ENCODE data around the gene C5orf46. TPM values are rescaled to one million over a fixed set of nuclear protein-coding genes. Genes with fewer than 3 reads are reported as not detected.

C5orf46 gene
- total and polyA plus RNA-seq, 4 donors: not detected

DNA sequence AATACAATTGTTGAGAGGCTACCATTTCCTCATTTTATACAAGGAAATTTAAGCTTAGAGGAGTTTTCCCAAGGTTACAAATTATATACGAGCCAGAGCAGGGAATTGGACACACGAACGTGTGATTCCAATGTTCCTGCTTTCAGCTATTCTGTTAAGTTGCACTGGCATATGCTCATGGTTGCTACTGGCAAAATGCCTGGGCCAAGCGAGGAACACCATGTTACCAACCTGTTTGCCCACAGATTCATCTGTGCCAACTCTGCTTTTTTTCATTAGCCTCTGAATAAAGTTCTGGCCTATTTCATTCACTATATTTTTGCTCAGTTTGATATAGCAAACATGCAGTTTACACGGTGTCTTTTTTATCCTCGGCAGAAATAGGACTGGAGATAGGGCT is 5.1 kb upstream of the C5orf46 start:
- ATAC-seq (ENCODE audit: insufficient read depth, low FRiP score) (no peak), DNase-seq (no peak)
- H3K36me3 ChIP-seq (ENCODE audit: control insufficient read depth in 4 of 4, insufficient read depth in 4 of 4, low read length in 4 of 4): no peaks in the 10 kb centered on the region
- no peaks in the 10 kb centered on the region for H3K27me3 ChIP-seq (ENCODE audit: control insufficient read depth in 3 of 3, insufficient read depth in 3 of 3, low read length in 2 of 3)
- WGBS, 2 donors: 73 to 74% methylated on average over 6 of the region's 6 CpGs
- H3K4me3 ChIP-seq: no peak overlapping the region
- peak overlapping the region in 1 of 2 donors; percentile 53 for H3K27ac ChIP-seq (ENCODE audit: low read depth in 1 of 2, low read length in 1 of 2)
- TF ChIP-seq, protein P1, sequence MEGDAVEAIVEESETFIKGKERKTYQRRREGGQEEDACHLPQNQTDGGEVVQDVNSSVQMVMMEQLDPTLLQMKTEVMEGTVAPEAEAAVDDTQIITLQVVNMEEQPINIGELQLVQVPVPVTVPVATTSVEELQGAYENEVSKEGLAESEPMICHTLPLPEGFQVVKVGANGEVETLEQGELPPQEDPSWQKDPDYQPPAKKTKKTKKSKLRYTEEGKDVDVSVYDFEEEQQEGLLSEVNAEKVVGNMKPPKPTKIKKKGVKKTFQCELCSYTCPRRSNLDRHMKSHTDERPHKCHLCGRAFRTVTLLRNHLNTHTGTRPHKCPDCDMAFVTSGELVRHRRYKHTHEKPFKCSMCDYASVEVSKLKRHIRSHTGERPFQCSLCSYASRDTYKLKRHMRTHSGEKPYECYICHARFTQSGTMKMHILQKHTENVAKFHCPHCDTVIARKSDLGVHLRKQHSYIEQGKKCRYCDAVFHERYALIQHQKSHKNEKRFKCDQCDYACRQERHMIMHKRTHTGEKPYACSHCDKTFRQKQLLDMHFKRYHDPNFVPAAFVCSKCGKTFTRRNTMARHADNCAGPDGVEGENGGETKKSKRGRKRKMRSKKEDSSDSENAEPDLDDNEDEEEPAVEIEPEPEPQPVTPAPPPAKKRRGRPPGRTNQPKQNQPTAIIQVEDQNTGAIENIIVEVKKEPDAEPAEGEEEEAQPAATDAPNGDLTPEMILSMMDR (IDR thresholded peaks at IDR 0.05; ENCODE audit: control extremely low read depth, extremely low read depth): no peak
- peaks cover 0 to 8% (median 0%) of the 10 kb centered on the region in 5 donors for H3K4me1 ChIP-seq (ENCODE audit: control insufficient read depth in 5 of 5, insufficient read depth in 5 of 5, low read length in 5 of 5)
- no peak overlapping the region for H3K9ac ChIP-seq (ENCODE audit: insufficient read depth in 1 of 2, low read length in 2 of 2)
- no peaks in the 10 kb centered on the region for H3K9me3 ChIP-seq (ENCODE audit: control insufficient read depth in 4 of 4, insufficient read depth in 3 of 4, low read length in 3 of 4)

- no peak for DNase-seq
- Histone ChIP-seq H3K4me1 (ENCODE audit: control insufficient read depth in 5 of 5, insufficient read depth in 5 of 5, low read length in 5 of 5) (no peaks in the 10 kb centered on the region), H3K27me3 (ENCODE audit: control insufficient read depth in 3 of 3, insufficient read depth in 3 of 3, low read length in 2 of 3) (no peaks in the 10 kb centered on the region), H3K27ac (ENCODE audit: low read depth in 1 of 2, low read length in 1 of 2) (no peak overlapping the region), H3K36me3 (ENCODE audit: control insufficient read depth in 4 of 4, insufficient read depth in 4 of 4, low read length in 4 of 4) (no peaks in the 10 kb centered on the region), H3K4me3 (no peak overlapping the region), H3K9ac (ENCODE audit: insufficient read depth in 1 of 2, low read length in 2 of 2) (no peak overlapping the region), H3K9me3 (ENCODE audit: control insufficient read depth in 4 of 4, insufficient read depth in 3 of 4, low read length in 3 of 4) (no peaks in the 10 kb centered on the region)
- TF ChIP-seq, protein P1 (IDR thresholded peaks at IDR 0.05; ENCODE audit: control extremely low read depth, extremely low read depth): no peak
- 88 to 93% methylated on average over 4 of the region's 4 CpGs for WGBS, 2 donors
- no peak for ATAC-seq (ENCODE audit: insufficient read depth, low FRiP score)
Measured at GRCh38 chr5:147904110-147904509, 2.2 kb downstream of the C5orf46 start.

GRCh38 chr5:147902609-147903115 is 3.7 kb downstream of the C5orf46 start:
- ATAC-seq (ENCODE audit: insufficient read depth, low FRiP score): no peak
- DNase-seq: no peak
- no peaks in the 10 kb centered on the region for H3K4me1 ChIP-seq (ENCODE audit: control insufficient read depth in 5 of 5, insufficient read depth in 5 of 5, low read length in 5 of 5)
- no peaks in the 10 kb centered on the region for H3K27me3 ChIP-seq (ENCODE audit: control insufficient read depth in 3 of 3, insufficient read depth in 3 of 3, low read length in 2 of 3)
- no peaks in the 10 kb centered on the region for H3K36me3 ChIP-seq (ENCODE audit: control insufficient read depth in 4 of 4, insufficient read depth in 4 of 4, low read length in 4 of 4)
- no peak overlapping the region for H3K27ac ChIP-seq (ENCODE audit: low read depth in 1 of 2, low read length in 1 of 2)
- TF ChIP-seq, protein P1 (IDR thresholded peaks at IDR 0.05; ENCODE audit: control extremely low read depth, extremely low read depth): no peak
- no peaks in the 10 kb centered on the region for H3K9me3 ChIP-seq (ENCODE audit: control insufficient read depth in 4 of 4, insufficient read depth in 3 of 4, low read length in 3 of 4)
- H3K9ac ChIP-seq (ENCODE audit: insufficient read depth in 1 of 2, low read length in 2 of 2): no peak overlapping the region
- H3K4me3 ChIP-seq: no peak overlapping the region

GRCh38 chr5:147901599-147902039 is 4.7 kb downstream of the C5orf46 start:
- TF ChIP-seq, protein P1 (IDR thresholded peaks at IDR 0.05; ENCODE audit: control extremely low read depth, extremely low read depth): no peak
- H3K9me3 ChIP-seq (ENCODE audit: control insufficient read depth in 4 of 4, insufficient read depth in 3 of 4, low read length in 3 of 4): no peaks in the 10 kb centered on the region
- ATAC-seq (ENCODE audit: insufficient read depth, low FRiP score) (no peak), DNase-seq (no peak)
- H3K36me3 ChIP-seq (ENCODE audit: control insufficient read depth in 4 of 4, insufficient read depth in 4 of 4, low read length in 4 of 4): no peaks in the 10 kb centered on the region
- no peak overlapping the region for H3K9ac ChIP-seq (ENCODE audit: insufficient read depth in 1 of 2, low read length in 2 of 2)
- no peak overlapping the region for H3K27ac ChIP-seq (ENCODE audit: low read depth in 1 of 2, low read length in 1 of 2)
- H3K4me3 ChIP-seq: no peak overlapping the region
- 79 to 81% methylated on average over 12 of the region's 12 CpGs for WGBS, 2 donors
- H3K4me1 ChIP-seq (ENCODE audit: control insufficient read depth in 5 of 5, insufficient read depth in 5 of 5, low read length in 5 of 5): no peaks in the 10 kb centered on the region
- H3K27me3 ChIP-seq (ENCODE audit: control insufficient read depth in 3 of 3, insufficient read depth in 3 of 3, low read length in 2 of 3): no peaks in the 10 kb centered on the region

Data from lung (tissue), 12 donors.